Spinal cord (tissue), 10 donors: Measurements from ENCODE around the gene LYPD1. TPM values are rescaled to one million over a fixed set of nuclear protein-coding genes. Genes with fewer than 3 reads are reported as not detected.

Source experiments
- DNase-seq, 6 donors: peaks; one replicate each; pipeline versions ENCODE4 v3.0.0 to v3.0.0-alpha.2; 2013 to 2015; ENCODE audit warnings: low spot score in 6 of 6, low read depth in 4 of 6
- H3K27ac ChIP-seq: one replicate; pipeline ENCODE4 v1.5.1; 2013; ENCODE audit warnings: low read depth, low read length, control low read depth
- H3K27me3 ChIP-seq: one replicate; pipeline ENCODE4 v1.6.1; 2013; ENCODE audit warnings: low read length; ENCODE audit not compliant: control insufficient read depth, insufficient read depth
- H3K36me3 ChIP-seq: one replicate; pipeline ENCODE4 v1.6.1; 2013; ENCODE audit warnings: low read length; ENCODE audit not compliant: control insufficient read depth, insufficient read depth
- H3K4me1 ChIP-seq: one replicate; pipeline ENCODE4 v1.6.1; 2013; ENCODE audit warnings: low read length; ENCODE audit not compliant: control insufficient read depth, insufficient read depth
- H3K4me3 ChIP-seq: one replicate; pipeline ENCODE4 v1.5.1; 2013; ENCODE audit warnings: low read depth, low read length, control low read depth
- H3K9me3 ChIP-seq: one replicate; pipeline ENCODE4 v1.6.1; 2013; ENCODE audit warnings: low read length; ENCODE audit not compliant: control insufficient read depth, insufficient read depth
- WGBS: methylation state at CpG from one replicate; pipeline ENCODE4 v1.1.5; 2013; ENCODE audit warnings: missing lambda C conversion rate; ENCODE audit not compliant: insufficient coverage; 5-methylcytosine and 5-hydroxymethylcytosine counted together
- polyA plus RNA-seq, 2 donors: library from polyadenylated mRNA; unstranded; fragments of 120-200 nt; gene quantifications; one replicate each; pipeline ENCODE4 v1.2.1, GENCODE V29; 2013; ENCODE audit not compliant: insufficient read length in 2 of 2
- total RNA-seq, 2 donors: library from RNA; depleted of rRNA in 1 of 2; stranded (reverse); fragments of 120-200 nt in 1 of 2; fragments of >200 nt in 1 of 2; gene quantifications; one replicate each; pipeline versions ENCODE4 v1.2.3 to v1.2.4, GENCODE V29; 2013 to 2014
- donor health status: healthy.

LYPD1 gene
- total and polyA plus RNA-seq, 4 donors = 50.9 to 158 (median 93.6) TPM

- Histone ChIP-seq H3K9me3 (no peaks in the 10 kb centered on the region), H3K36me3 (peaks cover 15% of the 10 kb centered on the region), H3K4me3 (no peak overlapping the region), H3K27ac (no peak overlapping the region), H3K27me3 (no peaks in the 10 kb centered on the region), H3K4me1 (peaks cover 17% of the 10 kb centered on the region)
- no peak for DNase-seq
Observed at GRCh38 chr2:132641819-132642218, 28.2 kb downstream of the LYPD1 start.

DNA sequence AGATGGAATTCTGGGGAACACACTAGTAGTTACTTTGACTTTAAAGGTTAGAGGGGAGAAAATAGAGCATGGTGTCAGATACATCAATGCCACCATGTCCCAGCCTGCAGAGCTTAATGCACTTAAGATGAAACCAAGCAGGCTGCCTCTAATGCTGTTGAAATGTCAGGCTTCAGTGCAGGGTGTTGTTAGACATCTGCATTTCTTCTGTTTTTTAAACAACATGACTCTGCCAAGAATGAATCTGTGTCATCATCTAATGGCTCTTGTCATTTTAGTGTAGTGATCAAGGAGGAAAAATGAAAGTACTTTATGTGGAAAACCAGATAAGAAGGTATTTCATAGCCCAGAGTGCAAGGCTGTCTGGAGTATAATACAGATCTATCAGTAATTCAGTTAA, 29.9 kb downstream of the LYPD1 start:
- no peaks in the 10 kb centered on the region for H3K9me3 ChIP-seq
- H3K4me1 ChIP-seq = peaks cover 13% of the 10 kb centered on the region
- H3K4me3 ChIP-seq = no peak overlapping the region
- H3K27ac ChIP-seq = no peak overlapping the region
- H3K36me3 ChIP-seq = peaks cover 6% of the 10 kb centered on the region
- no peaks in the 10 kb centered on the region for H3K27me3 ChIP-seq
- no peak for DNase-seq

GRCh38 chr2:132638313-132639040, 31.5 kb downstream of the LYPD1 start:
- no peaks in the 10 kb centered on the region for H3K27me3 ChIP-seq
- no peak overlapping the region for H3K27ac ChIP-seq
- H3K36me3 ChIP-seq = peaks cover 6% of the 10 kb centered on the region
- peaks cover 10% of the 10 kb centered on the region for H3K4me1 ChIP-seq
- DNase-seq = peak in 1 of 6 donors; percentile 71
- H3K9me3 ChIP-seq = no peaks in the 10 kb centered on the region
- WGBS = 40% methylated on average over 1 of the region's 5 CpGs
- H3K4me3 ChIP-seq = no peak overlapping the region

DNA sequence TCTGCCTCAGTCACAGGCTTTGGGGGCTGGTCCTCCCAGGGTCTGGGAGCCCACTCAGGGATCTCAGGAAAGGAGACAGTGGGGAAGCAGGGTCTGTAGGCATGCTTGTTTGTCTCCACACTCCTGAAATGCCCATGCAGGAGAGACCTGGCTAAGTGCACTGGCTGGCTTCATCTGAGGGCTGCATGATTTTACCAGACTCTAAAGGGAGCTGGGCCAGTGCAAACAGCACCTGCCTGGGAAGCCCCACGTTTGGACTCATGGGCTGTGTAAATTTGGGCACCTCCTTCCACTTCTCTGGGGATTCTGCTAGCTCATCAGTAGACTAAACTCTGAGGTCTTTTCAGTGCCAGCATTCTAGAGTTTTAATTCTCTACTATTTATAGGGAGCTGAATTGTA, 33.7 kb downstream of the LYPD1 start:
- H3K4me1 ChIP-seq = peaks cover 25% of the 10 kb centered on the region
- no peaks in the 10 kb centered on the region for H3K27me3 ChIP-seq
- 33% methylated on average over 1 of the region's 1 CpG for WGBS
- no peak for DNase-seq
- peaks cover 4% of the 10 kb centered on the region for H3K36me3 ChIP-seq
- no peaks in the 10 kb centered on the region for H3K9me3 ChIP-seq
- no peak overlapping the region for H3K4me3 ChIP-seq
- no peak overlapping the region for H3K27ac ChIP-seq

DNA sequence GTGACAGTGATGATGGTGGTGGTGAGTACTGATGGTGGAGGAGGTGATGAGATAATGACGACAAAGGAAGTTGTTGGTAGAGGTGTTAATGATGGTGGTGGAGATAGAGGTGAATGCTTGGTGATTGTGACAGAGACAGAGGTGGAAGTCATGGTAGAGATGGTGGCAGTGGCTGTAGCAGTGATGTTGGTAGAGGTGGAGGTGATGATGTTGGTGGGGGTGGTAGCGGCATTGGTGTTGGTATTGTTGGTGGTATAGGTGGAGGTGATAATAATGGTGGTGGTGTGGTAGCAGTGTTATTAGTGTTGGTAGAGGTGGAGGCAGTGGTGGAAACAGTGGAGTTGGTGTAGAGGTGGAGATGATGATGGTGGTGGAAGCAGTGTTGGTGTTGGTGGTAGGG, 36.4 kb downstream of the LYPD1 start:
- Histone ChIP-seq H3K4me3 (no peak overlapping the region), H3K27me3 (no peaks in the 10 kb centered on the region), H3K9me3 (no peaks in the 10 kb centered on the region), H3K36me3 (peaks cover 4% of the 10 kb centered on the region), H3K4me1 (peaks cover 25% of the 10 kb centered on the region), H3K27ac (no peak overlapping the region)
- 100% methylated on average over 2 of the region's 2 CpGs for WGBS
- DNase-seq = no peak

- H3K4me3 ChIP-seq = no peak overlapping the region
- WGBS = 38% methylated on average over 2 of the region's 6 CpGs
- no peaks in the 10 kb centered on the region for H3K9me3 ChIP-seq
- peak overlapping the region; percentile 55 for H3K27ac ChIP-seq
- DNase-seq = peak in 5 of 6 donors; percentile 56 to 89 (median 75)
- peaks cover 25% of the 10 kb centered on the region for H3K4me1 ChIP-seq
- peaks cover 4% of the 10 kb centered on the region for H3K36me3 ChIP-seq
- no peaks in the 10 kb centered on the region for H3K27me3 ChIP-seq
Observed at GRCh38 chr2:132632000-132632649, 37.9 kb downstream of the LYPD1 start.

GRCh38 chr2:132627536-132627935, 42.5 kb downstream of the LYPD1 start:
- H3K4me3 ChIP-seq = no peak overlapping the region
- 100% methylated on average over 2 of the region's 3 CpGs for WGBS
- H3K27ac ChIP-seq = no peak overlapping the region
- no peak for DNase-seq
- H3K36me3 ChIP-seq = no peaks in the 10 kb centered on the region
- peaks cover 11% of the 10 kb centered on the region for H3K4me1 ChIP-seq
- no peaks in the 10 kb centered on the region for H3K27me3 ChIP-seq
- H3K9me3 ChIP-seq = peaks cover 2% of the 10 kb centered on the region

- H3K4me1 ChIP-seq = peaks cover 8% of the 10 kb centered on the region
- H3K36me3 ChIP-seq = no peaks in the 10 kb centered on the region
- no peak for DNase-seq
- no peak overlapping the region for H3K4me3 ChIP-seq
- H3K27me3 ChIP-seq = no peaks in the 10 kb centered on the region
- 92% methylated on average over 5 of the region's 9 CpGs for WGBS
- H3K9me3 ChIP-seq = peaks cover 2% of the 10 kb centered on the region
- no peak overlapping the region for H3K27ac ChIP-seq
Observed at GRCh38 chr2:132623096-132623839, 46.7 kb downstream of the LYPD1 start.

DNA sequence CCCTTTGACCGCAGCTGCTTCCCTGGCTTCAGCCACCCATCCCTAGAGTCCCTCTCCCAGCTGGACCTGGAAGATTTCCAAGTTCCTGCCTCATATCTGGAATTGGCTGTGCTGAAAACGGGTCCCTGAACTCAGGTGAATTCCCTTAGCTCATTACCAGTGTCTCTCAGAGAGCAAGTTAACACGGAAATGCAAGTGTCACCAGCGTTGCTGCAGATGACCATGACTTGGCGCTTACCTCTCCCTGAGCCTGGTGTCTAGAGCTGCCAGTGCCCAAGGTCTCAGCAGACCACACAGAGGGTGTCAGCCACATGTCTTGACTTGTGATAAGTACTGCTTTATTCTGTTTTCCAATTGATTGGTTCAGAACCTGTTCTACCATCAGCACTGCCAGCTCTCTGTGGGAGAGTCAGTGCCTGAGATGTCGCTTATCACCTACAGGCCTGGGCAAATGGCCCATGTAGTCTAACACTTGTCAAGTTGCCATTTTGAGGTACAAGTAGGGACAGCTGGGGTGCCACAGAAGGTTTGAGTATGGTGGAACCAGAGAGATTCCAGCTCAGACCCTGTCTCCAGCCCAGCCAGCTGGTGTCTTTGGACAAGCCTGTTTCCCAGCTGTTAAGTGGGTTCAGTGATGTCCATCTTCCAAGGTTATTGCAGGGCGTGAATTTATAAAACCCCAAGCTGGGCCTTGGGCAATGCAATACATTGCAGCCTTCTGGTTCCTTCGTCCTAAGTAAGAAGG, 48.7 kb downstream of the LYPD1 start:
- 70% methylated on average over 6 of the region's 8 CpGs for WGBS
- H3K27ac ChIP-seq = no peak overlapping the region
- no peak for DNase-seq
- no peaks in the 10 kb centered on the region for H3K27me3 ChIP-seq
- peaks cover 8% of the 10 kb centered on the region for H3K4me1 ChIP-seq
- no peak overlapping the region for H3K4me3 ChIP-seq
- H3K36me3 ChIP-seq = no peaks in the 10 kb centered on the region
- H3K9me3 ChIP-seq = peaks cover 2% of the 10 kb centered on the region
